CD4-positive, alpha-beta T cell treated with Interleukin-1 beta for 1 hour (primary cell): ENCODE results near the gene MGAT5.

ENCODE experiments used
- DNase-seq, 2 donors: peaks; one replicate each; pipeline ENCODE4 v3.0.0-alpha.2; 2020 to 2022

Gene MGAT5

DNA sequence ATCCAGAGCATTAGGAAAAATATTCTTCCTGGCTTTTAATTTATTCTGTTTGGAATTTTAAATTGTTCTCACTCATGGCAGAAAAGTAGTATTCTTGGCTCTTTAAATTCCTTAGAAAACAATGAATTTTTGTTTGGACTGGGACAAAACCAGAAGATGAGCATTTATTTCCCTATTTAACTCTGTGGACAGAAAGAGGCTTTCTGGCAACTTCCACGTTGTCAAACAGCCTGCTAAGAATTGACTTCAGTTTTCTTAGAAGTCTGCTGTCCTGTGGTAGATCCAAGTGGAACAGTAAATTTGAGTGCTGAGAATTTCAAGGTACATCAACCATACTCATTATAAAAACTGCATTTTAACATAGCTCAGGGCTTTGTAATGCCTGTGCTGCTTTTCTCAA lies 83.8 kb downstream of the MGAT5 start:
- no peak for DNase-seq

DNA sequence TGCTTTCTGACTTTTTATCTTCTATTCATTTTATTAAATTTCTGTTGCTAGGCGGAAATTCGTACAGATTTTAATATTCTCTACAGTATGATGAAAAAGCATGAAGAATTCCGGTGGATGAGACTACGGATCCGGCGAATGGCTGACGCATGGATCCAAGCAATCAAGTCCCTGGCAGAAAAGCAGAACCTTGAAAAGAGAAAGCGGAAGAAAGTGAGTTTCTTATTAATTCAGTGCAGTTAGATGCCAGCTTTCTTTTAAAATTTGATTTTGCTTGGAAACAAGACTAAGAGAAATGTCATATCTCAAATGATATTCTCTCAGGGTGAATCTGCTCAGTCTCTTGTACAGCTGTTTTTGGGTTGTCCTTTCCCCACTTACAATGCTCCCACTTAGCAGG lies 84.3 kb downstream of the MGAT5 start:
- no peak for DNase-seq

DNA sequence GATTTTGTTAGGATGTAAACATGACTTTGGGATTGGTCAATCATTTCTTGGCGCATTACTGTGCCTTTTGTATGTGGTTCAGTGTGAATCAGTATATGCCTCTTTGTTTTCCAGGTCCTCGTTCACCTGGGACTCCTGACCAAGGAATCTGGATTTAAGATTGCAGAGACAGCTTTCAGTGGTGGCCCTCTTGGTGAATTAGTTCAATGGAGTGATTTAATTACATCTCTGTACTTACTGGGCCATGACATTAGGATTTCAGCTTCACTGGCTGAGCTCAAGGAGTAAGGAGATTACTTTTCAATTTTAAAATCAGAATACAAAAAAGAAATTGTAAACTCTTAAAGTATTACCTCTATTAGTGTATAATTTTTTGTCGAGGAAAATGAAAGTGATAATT lies 87.6 kb downstream of the MGAT5 start:
- DNase-seq: no peak

DNA sequence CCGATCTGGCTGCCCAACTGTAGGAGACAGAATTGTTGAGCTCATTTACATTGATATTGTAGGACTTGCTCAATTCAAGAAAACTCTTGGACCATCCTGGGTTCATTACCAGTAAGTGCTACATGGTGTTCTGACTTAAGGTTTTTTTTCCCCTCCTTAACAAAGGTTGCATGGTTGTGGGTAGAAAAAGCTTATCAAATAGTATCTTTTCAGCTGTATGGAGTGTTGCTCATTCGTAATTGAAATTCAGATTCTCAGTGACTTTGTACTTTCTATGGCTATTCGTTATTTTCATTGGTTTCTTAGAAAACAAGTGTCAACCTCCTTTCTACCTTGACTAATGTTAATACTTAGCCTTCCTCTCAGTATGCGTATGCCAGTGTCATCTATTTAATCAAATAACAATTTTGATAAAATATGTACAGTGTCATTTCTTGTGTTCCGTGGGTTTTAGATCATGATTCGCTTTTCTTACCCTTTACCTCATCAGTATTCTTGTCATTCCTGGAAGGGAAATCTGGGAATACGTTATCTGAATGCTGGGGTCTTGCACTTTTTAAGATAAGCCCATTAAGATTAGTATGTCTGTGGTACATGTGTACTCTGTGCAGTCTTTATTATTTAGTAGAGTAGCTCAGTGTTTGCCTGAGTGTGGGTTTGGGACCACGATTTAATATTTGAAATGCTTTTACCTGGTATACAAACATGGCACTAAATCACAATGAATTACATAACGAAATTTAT lies 91.3 kb downstream of the MGAT5 start:
- no peak for DNase-seq

DNA sequence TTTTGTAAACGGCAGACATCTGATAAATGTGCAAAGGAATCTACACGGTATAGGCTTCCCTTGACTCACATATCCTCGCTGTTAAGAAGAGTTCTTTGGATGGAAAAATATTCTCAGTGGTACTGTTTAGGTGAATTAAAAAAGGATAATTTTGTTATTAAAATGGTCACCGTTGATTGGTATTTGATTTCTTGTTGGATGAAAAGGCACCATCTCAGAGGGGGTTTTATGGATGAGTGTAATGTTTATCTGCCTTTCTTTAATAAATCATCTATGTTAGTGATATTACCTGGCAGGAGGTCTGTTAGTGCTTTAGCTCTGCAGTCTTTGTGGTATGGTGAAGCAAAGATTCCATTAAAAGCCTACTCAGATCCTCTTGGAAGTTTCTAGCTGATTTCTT lies 92.3 kb downstream of the MGAT5 start:
- no peak for DNase-seq

DNA sequence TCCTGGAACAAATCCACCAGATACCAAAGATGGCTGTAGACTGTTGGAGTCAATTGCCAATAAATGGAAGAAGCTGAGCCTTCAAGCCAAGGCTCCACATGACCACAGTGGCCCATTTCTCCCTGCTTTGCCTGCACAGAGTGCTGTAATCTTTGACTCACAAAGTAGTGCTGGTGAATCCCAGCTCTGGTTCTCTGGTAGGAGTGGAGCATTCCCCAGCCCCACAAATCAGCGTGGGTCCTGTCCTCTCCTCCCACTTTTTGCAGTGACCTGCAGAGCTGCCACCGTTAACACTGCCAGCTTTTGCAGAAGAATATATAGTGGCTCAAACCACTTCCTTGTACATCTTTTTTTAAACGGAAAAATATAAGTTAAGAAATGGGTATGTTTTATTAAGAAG lies 93.9 kb downstream of the MGAT5 start:
- DNase-seq: no peak

DNA sequence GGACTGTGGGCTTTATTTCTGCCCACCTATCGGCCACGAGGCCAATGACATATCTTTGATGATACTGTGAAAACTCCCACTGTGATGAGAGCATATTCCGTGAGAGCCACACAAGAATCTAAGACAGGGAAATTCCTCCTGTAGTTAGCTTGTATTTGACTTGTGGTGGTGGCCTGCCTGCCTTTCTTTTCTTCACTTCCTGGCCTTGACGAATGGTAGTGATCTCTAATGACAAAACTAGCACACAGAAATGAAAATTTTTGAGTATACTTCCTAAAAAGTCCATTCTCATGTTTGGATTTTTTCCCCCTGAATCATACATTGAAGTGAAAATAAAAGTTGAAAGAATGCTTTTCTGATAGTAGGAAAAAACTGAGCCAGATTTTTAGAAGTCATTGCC lies 94.4 kb downstream of the MGAT5 start:
- no peak for DNase-seq

DNA sequence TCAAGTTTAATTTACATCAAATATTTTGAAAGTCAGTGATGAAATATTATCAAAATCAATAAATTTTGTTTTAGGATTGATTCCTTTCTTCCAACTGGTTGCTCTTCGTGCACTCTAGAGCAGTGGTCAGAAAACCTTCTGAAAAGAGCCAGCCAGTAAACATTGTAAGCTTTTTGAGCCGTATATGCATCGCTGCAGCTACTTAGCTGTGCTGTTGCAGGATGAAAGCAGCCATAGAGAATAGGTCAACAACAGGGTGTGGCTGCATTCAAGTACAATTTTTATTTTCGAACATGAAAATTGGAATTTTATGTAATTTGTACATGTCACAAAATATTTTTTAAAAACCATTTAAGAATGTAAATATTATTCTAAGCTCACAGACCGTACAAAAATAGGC lies 94.9 kb downstream of the MGAT5 start:
- no peak for DNase-seq

DNA sequence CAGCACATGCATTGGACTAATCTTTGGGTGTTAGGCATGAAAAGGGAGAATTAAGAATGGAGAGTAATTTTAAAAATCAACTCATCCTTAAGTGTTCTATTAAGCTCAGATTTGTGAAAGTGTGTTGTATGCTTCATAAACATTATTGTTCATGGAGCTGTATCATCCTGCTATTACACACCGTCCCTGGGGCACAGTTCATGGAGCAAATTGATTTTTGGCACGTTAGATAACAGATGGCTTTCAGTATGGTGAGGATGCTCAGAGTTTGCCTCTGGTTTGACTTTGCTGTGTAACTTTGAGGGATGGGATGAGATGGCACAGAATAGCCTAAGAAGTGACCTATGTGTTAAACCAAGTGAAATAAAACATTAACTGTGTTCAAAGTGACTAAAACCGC lies 97.1 kb downstream of the MGAT5 start:
- DNase-seq: no peak

DNA sequence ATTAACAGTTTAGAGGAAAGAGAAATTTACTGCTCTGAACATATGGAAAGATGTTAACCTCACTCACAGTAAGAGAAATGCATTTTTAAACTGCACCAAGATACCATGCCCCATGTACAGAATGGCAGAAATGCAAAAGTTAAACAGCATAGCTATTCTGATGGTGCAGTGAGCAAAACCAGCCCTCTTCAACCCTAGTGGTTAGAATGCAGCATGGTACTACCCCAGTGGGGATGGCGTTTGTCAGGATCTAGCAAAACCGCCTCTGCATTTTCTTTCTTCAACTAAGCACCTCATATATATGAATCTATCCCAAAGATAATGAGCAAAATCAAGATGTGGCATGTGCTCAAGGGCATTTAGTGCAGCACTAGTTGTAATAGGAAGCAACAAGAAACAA lies 98.0 kb downstream of the MGAT5 start:
- DNase-seq: no peak

DNA sequence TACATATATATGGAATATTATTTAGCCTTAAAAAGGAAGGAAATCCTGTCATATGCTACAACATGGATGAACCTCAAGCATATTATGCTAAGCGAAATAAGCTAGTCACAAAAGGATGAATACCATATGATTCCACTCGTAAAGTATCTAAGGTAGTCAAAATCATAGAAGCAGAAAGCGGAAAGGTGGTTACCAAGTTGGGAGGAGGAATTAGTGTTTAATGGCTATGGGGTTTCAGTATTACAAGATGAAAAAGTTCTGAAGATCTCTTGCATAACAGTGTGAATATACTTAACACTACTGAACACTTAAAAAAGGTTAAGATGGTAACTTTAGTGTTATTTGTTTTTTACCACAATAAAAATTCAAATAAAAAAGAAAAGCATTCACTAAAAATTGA lies 99.0 kb downstream of the MGAT5 start:
- no peak for DNase-seq

DNA sequence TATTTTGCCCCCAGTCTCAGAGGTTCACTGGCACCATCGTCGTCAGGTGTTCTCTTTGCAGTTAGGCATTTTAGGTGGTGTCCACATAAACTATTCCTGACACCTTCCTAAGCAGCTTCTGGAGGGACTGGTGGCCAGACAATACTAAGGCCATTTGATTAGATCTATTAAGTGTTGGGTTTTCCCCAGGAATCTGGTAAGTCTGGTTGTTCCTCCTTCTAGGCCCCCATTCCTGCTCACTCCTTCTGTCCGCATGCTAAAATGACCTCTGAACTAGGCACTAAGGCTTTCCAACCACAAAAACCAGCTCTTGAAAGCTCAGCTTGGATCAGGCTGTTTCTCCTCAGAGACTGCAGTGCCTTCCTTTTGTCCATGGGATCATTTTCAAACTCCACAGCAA lies 100.7 kb downstream of the MGAT5 start:
- DNase-seq: no peak

DNA sequence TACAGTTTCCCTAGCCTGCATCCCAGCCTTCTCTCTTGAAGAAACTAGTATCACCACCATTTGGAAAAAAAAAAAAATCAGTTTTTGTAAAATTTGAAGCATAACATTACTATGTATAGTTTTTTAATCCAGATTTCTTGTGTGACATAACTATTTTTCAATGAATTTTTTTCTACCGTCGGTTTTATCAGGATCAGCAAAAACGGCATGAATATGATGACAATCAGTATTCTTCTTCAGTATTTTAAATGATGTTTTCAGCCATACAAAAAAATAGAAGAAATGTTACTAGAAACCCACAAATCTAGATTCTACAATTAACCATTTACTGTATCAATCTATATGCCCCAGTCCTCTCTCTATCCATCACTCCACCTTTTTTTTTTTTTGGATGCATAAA lies 103.9 kb downstream of the MGAT5 start:
- DNase-seq: no peak

DNA sequence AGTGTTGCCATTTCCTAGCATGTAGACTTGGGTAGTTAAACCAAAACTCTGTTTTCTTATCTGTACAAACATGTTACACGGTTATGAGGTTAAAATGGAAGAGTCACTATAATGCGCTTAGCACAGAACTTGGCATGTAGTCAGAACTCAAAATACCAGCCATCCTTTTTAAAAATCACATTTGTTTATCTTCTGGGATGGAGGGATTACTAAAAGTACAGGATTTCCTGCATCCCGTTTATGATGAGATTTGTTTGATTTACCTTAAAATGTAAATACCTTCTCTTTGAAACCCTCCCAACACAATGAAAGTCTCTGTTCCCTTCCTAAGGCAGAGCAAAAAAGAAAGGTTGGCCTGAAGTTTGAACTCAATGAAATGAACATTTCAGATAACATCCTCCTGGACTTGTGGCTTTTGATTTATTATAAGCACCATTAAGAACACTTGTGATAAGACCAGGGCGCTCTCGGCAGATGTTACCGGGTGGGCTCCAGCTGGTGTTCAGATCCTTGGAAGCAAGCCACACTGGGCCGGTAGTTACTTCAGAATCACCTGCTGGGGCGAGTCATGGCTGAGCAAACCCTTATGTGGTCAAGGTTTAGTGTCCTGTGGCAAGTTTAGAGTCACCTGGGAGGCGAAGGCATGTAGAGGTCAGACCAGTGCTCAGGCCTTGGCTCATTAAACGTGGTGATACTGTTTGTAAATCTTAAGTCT lies 105.7 kb downstream of the MGAT5 start:
- DNase-seq: no peak

DNA sequence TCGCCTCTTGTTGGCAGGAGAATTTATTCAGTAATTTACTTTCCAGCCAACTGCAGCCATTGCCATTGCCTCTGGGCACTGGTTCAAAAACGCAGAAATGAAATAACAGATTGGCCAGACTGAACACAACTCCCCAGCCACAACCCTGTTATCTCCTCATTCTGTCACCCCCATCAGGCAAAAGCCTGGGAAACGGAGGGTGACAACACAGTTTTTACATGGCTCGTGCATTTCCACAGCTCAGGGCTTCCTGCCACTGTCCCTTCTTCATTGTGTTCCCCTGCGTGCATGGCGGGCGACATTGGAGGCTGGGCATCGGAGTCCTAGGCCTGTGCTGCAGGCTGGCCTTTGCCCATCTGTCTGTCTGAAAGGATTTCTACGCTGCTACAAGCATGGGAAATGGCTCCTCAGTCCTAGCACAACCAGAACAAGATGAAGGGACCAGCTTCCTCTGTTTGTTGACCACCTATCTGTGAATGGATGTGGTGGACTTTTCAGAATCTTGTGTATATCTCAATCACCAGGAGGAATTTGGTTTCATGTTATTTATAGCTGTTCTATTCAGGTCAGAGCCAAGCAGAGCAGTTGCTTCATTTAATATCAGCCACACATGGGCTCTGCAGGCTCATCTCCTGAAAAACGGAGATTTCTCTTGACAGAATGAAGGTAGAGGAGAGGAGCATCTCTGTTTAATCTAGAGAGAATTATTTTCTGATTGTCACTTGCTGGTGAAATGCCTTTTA lies 107.0 kb downstream of the MGAT5 start:
- no peak for DNase-seq

DNA sequence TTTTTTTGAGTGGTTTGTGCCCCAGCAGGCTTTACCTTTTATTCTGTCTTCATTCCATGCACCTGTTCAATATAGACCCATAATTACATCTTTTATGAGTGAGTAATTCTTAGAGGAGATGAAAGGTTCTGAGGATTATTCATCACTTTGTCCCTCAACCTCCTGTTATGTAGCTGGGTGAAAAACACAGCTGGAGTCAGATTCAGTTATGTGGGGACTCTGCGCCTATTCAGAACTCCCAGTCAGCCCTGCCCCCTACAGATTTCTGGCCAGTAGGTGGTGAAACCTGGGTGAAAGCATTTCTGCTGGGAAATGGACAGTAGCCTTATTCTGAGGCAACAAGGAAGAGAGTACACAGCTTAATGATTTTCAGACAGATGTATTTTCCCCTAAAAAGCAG lies 107.8 kb downstream of the MGAT5 start:
- DNase-seq: no peak

DNA sequence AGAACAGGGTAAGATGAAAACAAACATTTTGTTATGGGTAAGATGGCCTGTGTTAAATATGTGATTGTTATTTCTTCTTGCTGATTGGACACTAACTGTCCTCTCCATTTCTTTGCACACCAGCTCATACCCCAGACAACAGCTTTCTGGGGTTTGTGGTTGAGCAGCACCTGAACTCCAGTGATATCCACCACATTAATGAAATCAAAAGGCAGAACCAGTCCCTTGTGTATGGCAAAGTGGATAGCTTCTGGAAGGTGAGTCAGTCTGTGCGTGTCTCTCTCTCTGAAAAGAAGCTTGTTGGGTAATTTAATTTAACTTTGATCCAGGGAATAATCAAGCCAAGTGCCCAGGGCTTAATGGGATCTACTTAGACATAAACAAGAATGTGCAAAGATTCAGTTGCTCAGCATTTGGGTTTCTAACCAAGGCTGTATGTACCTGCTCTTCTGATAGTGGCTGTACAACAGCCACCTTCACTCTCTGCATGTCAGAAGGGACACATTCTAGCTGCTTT lies 108.3 kb downstream of the MGAT5 start:
- DNase-seq: no peak

DNA sequence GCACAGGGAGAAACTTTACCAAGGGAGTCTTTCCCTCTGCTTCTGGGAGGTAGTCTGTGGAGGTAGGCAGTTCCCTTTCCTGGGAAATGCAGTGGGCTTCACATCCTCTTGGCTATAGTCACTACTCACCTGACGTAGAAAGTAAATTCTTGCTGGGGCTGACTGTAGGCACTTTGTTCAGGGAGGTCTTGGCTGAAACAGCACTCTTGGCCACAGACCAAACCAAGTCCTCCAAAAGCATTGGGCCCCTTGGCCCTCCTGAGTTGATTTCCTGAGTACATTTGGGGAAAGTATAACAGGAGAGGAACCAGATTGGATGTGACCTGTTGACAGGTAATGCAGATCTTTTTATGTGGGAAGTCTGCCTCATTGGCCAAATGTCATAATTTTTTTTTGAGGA lies 108.9 kb downstream of the MGAT5 start:
- no peak for DNase-seq

DNA sequence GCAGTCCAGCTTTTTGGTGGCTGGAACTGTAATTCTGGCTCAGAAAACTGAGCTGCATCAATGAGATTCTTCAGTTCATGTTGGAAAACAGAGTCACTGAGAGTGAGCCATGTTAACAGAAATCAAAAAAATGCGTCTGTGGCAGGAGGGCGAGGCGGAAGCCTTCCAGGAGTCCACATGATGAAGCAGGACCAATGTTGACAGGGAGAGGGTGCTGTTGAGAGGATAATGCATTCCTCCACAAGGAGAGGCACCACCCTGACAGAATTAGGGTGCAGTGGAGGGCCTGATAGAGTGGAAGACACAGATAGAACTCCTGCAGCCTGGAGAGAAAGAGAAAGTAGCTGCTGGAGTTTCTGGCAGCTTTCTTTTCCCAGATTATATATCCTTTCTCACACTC lies 111.5 kb downstream of the MGAT5 start:
- no peak for DNase-seq

DNA sequence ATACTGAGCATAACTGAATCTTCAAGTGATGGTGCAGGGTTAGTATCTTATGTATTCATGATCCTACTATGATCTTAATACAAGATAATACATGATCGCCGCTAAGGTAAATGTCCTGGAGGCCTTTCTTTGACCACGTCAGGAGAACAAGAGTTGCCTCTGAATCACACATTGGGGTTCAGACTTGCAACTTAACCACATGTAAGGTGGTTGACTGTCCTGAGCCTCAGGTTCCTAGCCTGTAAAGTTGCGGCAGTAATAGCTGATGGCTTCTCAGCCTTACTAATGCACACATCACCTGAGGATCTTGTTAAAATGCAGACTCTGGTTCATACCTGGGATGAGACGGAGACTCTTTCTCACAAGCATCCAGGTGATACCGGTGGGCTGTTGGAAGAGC lies 112.5 kb downstream of the MGAT5 start:
- no peak for DNase-seq

DNA sequence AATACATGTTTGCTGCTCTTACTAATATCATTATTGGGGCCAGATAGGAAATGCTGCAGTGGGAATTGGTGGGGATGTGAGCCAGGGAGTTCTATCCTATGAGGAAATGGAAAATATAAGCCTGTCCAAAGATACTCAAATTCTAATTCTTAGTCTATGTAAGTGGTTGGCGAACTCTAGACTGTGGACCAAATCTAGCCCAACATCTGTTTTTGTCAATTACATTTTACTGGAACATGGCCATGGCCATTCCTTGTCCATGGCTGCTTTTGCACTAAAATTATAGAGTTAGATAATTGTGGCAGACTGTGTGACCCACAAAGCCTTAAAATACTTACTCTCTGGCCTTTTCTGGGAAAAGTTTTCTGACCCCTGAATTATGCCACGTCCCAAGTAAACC lies 113.3 kb downstream of the MGAT5 start:
- no peak for DNase-seq

DNA sequence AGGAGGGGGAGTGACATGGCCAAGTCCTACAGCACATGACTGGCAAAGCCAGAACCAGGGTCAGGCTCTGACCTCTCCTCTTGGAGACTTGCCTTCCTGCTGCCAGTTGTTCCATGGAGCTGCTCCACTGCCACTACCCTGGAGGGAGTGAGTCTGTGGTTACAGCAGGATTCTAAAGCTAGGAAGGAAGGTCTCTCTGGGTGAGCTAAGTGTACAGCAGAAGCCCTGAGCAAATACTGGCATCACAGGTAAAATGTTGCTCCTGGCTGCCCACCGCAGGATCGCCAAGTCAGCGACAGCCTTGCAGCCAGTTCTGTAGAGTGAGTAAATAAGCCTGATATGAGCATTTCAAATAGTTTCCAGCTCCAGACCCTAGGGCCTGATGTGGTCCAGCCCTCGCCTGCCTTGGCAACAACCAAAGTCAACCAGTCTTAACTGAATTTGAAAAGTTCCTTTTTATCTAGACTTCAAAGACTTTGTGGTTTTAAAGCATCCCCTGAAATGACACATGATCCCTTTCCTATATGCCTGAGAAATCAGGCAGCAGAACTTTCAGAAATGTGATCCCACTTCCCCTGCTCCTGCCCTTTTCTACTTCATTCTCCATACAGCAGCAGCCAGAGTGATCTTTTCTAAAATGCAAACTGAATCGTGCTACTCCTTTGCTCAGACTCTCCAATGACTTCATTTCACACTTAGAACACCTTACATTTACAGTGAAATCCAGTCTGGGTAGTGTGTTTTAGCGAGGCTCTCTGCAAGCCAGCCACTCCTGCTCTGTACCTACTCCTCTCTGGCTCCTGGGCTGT lies 114.3 kb downstream of the MGAT5 start:
- DNase-seq: no peak
